Activated naive CD8-positive, alpha-beta T cell treated with anti-CD3 and anti-CD28 coated beads for 36 hours (primary cell): ENCODE data around the gene HHATL. TPM values are rescaled to one million over a fixed set of nuclear protein-coding genes. Genes with fewer than 3 reads are reported as not detected.

ENCODE experiments used
- DNase-seq: peaks from one replicate; pipeline ENCODE4 v3.0.0; 2021
- H3K27ac Mint-ChIP-seq: one replicate; pipeline ENCODE4 v1.8.0; 2022; ENCODE audit warnings: mild to moderate bottlenecking, moderate library complexity, mixed read lengths
- H3K27me3 Mint-ChIP-seq: one replicate; pipeline ENCODE4 v1.8.0; 2022; ENCODE audit warnings: mild to moderate bottlenecking, mixed read lengths
- H3K36me3 Mint-ChIP-seq: one replicate; pipeline ENCODE4 v1.8.0; 2021; ENCODE audit warnings: mild to moderate bottlenecking, mixed read lengths
- H3K4me1 Mint-ChIP-seq: one replicate; pipeline ENCODE4 v1.8.0; 2021; ENCODE audit warnings: mixed read lengths
- H3K4me3 Mint-ChIP-seq: one replicate; pipeline ENCODE4 v1.8.0; 2022; ENCODE audit warnings: mild to moderate bottlenecking, moderate library complexity, mixed read lengths
- H3K9me3 Mint-ChIP-seq: one replicate; pipeline ENCODE4 v1.8.0; 2022; ENCODE audit warnings: mixed read lengths
- total RNA-seq, 2 experiments: library from RNA; stranded (reverse); gene quantifications; one replicate each; pipeline ENCODE4 v1.2.3, GENCODE V29; 2021

The HHATL gene
- total RNA-seq, 2 experiments from 2014 or later = not detected

- DNase-seq = no peak
- no peaks in the 10 kb centered on the region for H3K9me3 Mint-ChIP-seq
- no peak overlapping the region for H3K27ac Mint-ChIP-seq
- no peaks in the 10 kb centered on the region for H3K27me3 Mint-ChIP-seq
- H3K4me1 Mint-ChIP-seq = no peaks in the 10 kb centered on the region
- H3K4me3 Mint-ChIP-seq = no peak overlapping the region
- no peaks in the 10 kb centered on the region for H3K36me3 Mint-ChIP-seq
Observed at GRCh38 chr3:42663581-42664437, 38.8 kb downstream of the HHATL start.

- no peaks in the 10 kb centered on the region for H3K4me1 Mint-ChIP-seq
- no peaks in the 10 kb centered on the region for H3K9me3 Mint-ChIP-seq
- no peaks in the 10 kb centered on the region for H3K36me3 Mint-ChIP-seq
- no peaks in the 10 kb centered on the region for H3K27me3 Mint-ChIP-seq
- H3K4me3 Mint-ChIP-seq = no peak overlapping the region
- no peak overlapping the region for H3K27ac Mint-ChIP-seq
- no peak for DNase-seq
Observed at GRCh38 chr3:42662813-42663535, 39.6 kb downstream of the HHATL start.

- Mint-ChIP-seq H3K4me3 (no peak overlapping the region), H3K9me3 (no peaks in the 10 kb centered on the region), H3K27me3 (no peaks in the 10 kb centered on the region), H3K4me1 (no peaks in the 10 kb centered on the region), H3K27ac (no peak overlapping the region), H3K36me3 (no peaks in the 10 kb centered on the region)
- no peak for DNase-seq
Observed at GRCh38 chr3:42662037-42662812, 40.4 kb downstream of the HHATL start.

GRCh38 chr3:42661593-42662022 lies 41.0 kb downstream of the HHATL start:
- no peak overlapping the region for H3K27ac Mint-ChIP-seq
- no peaks in the 10 kb centered on the region for H3K9me3 Mint-ChIP-seq
- H3K27me3 Mint-ChIP-seq = no peaks in the 10 kb centered on the region
- no peaks in the 10 kb centered on the region for H3K36me3 Mint-ChIP-seq
- H3K4me1 Mint-ChIP-seq = no peaks in the 10 kb centered on the region
- no peak for DNase-seq
- no peak overlapping the region for H3K4me3 Mint-ChIP-seq

GRCh38 chr3:42660898-42661297 lies 41.7 kb downstream of the HHATL start:
- Mint-ChIP-seq H3K4me3 (no peak overlapping the region), H3K27me3 (no peaks in the 10 kb centered on the region), H3K9me3 (no peaks in the 10 kb centered on the region), H3K36me3 (no peaks in the 10 kb centered on the region), H3K27ac (no peak overlapping the region), H3K4me1 (no peaks in the 10 kb centered on the region)
- no peak for DNase-seq

- no peaks in the 10 kb centered on the region for H3K4me1 Mint-ChIP-seq
- H3K36me3 Mint-ChIP-seq = no peaks in the 10 kb centered on the region
- H3K27me3 Mint-ChIP-seq = no peaks in the 10 kb centered on the region
- no peak overlapping the region for H3K4me3 Mint-ChIP-seq
- no peak for DNase-seq
- H3K27ac Mint-ChIP-seq = no peak overlapping the region
- no peaks in the 10 kb centered on the region for H3K9me3 Mint-ChIP-seq
Observed at GRCh38 chr3:42660131-42660715, 42.4 kb downstream of the HHATL start.

- no peak for DNase-seq
- Mint-ChIP-seq H3K36me3 (no peaks in the 10 kb centered on the region), H3K27ac (no peak overlapping the region), H3K4me1 (no peaks in the 10 kb centered on the region), H3K9me3 (no peaks in the 10 kb centered on the region), H3K27me3 (no peaks in the 10 kb centered on the region), H3K4me3 (no peak overlapping the region)
Observed at GRCh38 chr3:42659451-42660130, 43.0 kb downstream of the HHATL start.

- no peak for DNase-seq
- peaks cover 1% of the 10 kb centered on the region for H3K4me1 Mint-ChIP-seq
- H3K9me3 Mint-ChIP-seq = no peaks in the 10 kb centered on the region
- no peak overlapping the region for H3K4me3 Mint-ChIP-seq
- peaks cover under 1% of the 10 kb centered on the region for H3K27me3 Mint-ChIP-seq
- no peaks in the 10 kb centered on the region for H3K36me3 Mint-ChIP-seq
- no peak overlapping the region for H3K27ac Mint-ChIP-seq
Observed at GRCh38 chr3:42658771-42659390, 43.7 kb downstream of the HHATL start.

GRCh38 chr3:42658091-42658770 lies 44.4 kb downstream of the HHATL start:
- peaks cover 4% of the 10 kb centered on the region for H3K4me1 Mint-ChIP-seq

GRCh38 chr3:42657675-42658074 lies 44.9 kb downstream of the HHATL start:
- Mint-ChIP-seq H3K36me3 (no peaks in the 10 kb centered on the region), H3K9me3 (no peaks in the 10 kb centered on the region), H3K27me3 (peaks cover 7% of the 10 kb centered on the region), H3K27ac (no peak overlapping the region), H3K4me1 (peaks cover 6% of the 10 kb centered on the region), H3K4me3 (no peak overlapping the region)
- no peak for DNase-seq

More at GRCh38 chr3:42658091-42658770, 44.4 kb downstream of the HHATL start:
- no peak for DNase-seq
- H3K27me3 Mint-ChIP-seq = peaks cover 4% of the 10 kb centered on the region
- no peak overlapping the region for H3K27ac Mint-ChIP-seq
- no peaks in the 10 kb centered on the region for H3K36me3 Mint-ChIP-seq
- no peaks in the 10 kb centered on the region for H3K9me3 Mint-ChIP-seq
- H3K4me3 Mint-ChIP-seq = no peak overlapping the region

- no peaks in the 10 kb centered on the region for H3K9me3 Mint-ChIP-seq
- no peak overlapping the region for H3K27ac Mint-ChIP-seq
- no peak for DNase-seq
- H3K4me3 Mint-ChIP-seq = no peak overlapping the region
- H3K36me3 Mint-ChIP-seq = no peaks in the 10 kb centered on the region
- peaks cover 7% of the 10 kb centered on the region for H3K4me1 Mint-ChIP-seq
- peaks cover 7% of the 10 kb centered on the region for H3K27me3 Mint-ChIP-seq
Observed at GRCh38 chr3:42656680-42657610, 45.7 kb downstream of the HHATL start.

GRCh38 chr3:42655980-42656679 lies 46.5 kb downstream of the HHATL start:
- no peak for DNase-seq
- Mint-ChIP-seq H3K27ac (no peak overlapping the region), H3K4me3 (no peak overlapping the region), H3K27me3 (peaks cover 7% of the 10 kb centered on the region), H3K36me3 (no peaks in the 10 kb centered on the region), H3K4me1 (peaks cover 8% of the 10 kb centered on the region), H3K9me3 (no peaks in the 10 kb centered on the region)
